IMR-90 (cell line): Measurements from ENCODE around the gene PLXNC1. TPM values are rescaled to one million over a fixed set of nuclear protein-coding genes. Genes with fewer than 3 reads are reported as not detected.

ENCODE experiments used
- ATAC-seq: fragments of 200-7000 bp; cut with Tn5 transposase; 2 replicates; pipeline ENCODE4 v1.9.1; 2020; ENCODE audit warnings: low read depth, mild to moderate bottlenecking, moderate library complexity
- BruUV-seq: library from RNA; stranded (reverse); fragments of 400-500 nt; replicated peaks from 2 replicates; lab custom pipeline; 2021; lab: Mats Ljungman, UMichigan
- CTCF ChIA-PET: fragments of 300-600 bp; formaldehyde crosslinking; extraction: SDS; loops from one replicate; lab custom pipeline; 2021; ENCODE audit warnings: antibody characterized with exemption; lab: Yijun Ruan, JAX
- POLR2A ChIA-PET: fragments of 300-600 bp; sonication (Branson Sonifier 250); formaldehyde crosslinking; loops from one replicate; lab custom pipeline; 2022; ENCODE audit warnings: antibody characterized with exemption; ENCODE audit not compliant: unreplicated experiment; lab: Charles Lee
- DNase-seq: peaks from one replicate; pipeline ENCODE4 v3.0.0; 2013
- H2AFZ ChIP-seq: replicated peaks from 2 replicates; pipeline ENCODE3; 2013; ENCODE audit warnings: low read length, mild to moderate bottlenecking; ENCODE audit not compliant: poor library complexity
- H2AK5ac ChIP-seq: 2 replicates; pipeline ENCODE4 v1.6.1; 2013; ENCODE audit warnings: low read depth, low read length, inconsistent platforms
- H2AK9ac ChIP-seq: replicated peaks from 2 replicates; pipeline ENCODE3; 2013; ENCODE audit warnings: mild to moderate bottlenecking, low read depth, low read length, moderate library complexity; ENCODE audit not compliant: poor library complexity
- H2BK120ac ChIP-seq: 2 replicates; pipeline ENCODE4 v1.6.1; 2013; ENCODE audit warnings: low read depth, low read length, inconsistent platforms
- H2BK15ac ChIP-seq: 3 replicates; pipeline ENCODE4 v1.6.1; 2013; ENCODE audit warnings: low read depth, low read length, inconsistent platforms
- H2BK20ac ChIP-seq: 2 replicates; pipeline ENCODE4 v1.6.1; 2013; ENCODE audit warnings: low read depth, mild to moderate bottlenecking, inconsistent platforms, low read length, moderate library complexity
- H2BK5ac ChIP-seq: 2 replicates; pipeline ENCODE4 v1.6.1; 2013; ENCODE audit warnings: mild to moderate bottlenecking, low read depth, low read length, inconsistent platforms; ENCODE audit not compliant: poor library complexity, severe bottlenecking
- H3K14ac ChIP-seq: replicated peaks from 2 replicates; pipeline ENCODE4 v1.6.1; 2013; ENCODE audit warnings: low read depth, low read length, inconsistent platforms
- H3K18ac ChIP-seq: 2 replicates; pipeline ENCODE4 v1.6.1; 2013; ENCODE audit warnings: low read depth, low read length, control low read depth
- H3K23ac ChIP-seq: 2 replicates; pipeline ENCODE4 v1.6.1; 2013; ENCODE audit warnings: low read depth, low read length, inconsistent platforms
- H3K27ac ChIP-seq: 2 replicates; pipeline ENCODE4 v1.5.1; 2013; ENCODE audit warnings: mild to moderate bottlenecking, control low read depth, low read length; ENCODE audit not compliant: insufficient read depth
- H3K27me3 ChIP-seq: 2 replicates; pipeline ENCODE4 v1.6.1; 2013; ENCODE audit warnings: low read length; ENCODE audit not compliant: control insufficient read depth, insufficient read depth
- H3K36me3 ChIP-seq: 2 replicates; pipeline ENCODE4 v1.6.1; 2013; ENCODE audit warnings: low read length, mixed read lengths; ENCODE audit not compliant: control insufficient read depth, insufficient read depth
- H3K4ac ChIP-seq: 2 replicates; pipeline ENCODE4 v1.6.1; 2013; ENCODE audit warnings: low read depth, low read length, inconsistent platforms
- H3K4me1 ChIP-seq: 2 replicates; pipeline ENCODE4 v1.6.1; 2013; ENCODE audit warnings: low read length, mixed read lengths; ENCODE audit not compliant: control insufficient read depth, insufficient read depth
- H3K4me2 ChIP-seq: 2 replicates; pipeline ENCODE4 v1.6.1; 2013; ENCODE audit warnings: low read depth, mild to moderate bottlenecking, control low read depth, low read length, moderate library complexity
- H3K4me3 ChIP-seq: 2 replicates; pipeline ENCODE4 v1.5.1; 2013; ENCODE audit warnings: low read depth, mild to moderate bottlenecking, control low read depth, low read length, moderate library complexity; ENCODE audit not compliant: insufficient read depth
- H3K56ac ChIP-seq: 2 replicates; pipeline ENCODE4 v1.6.1; 2013; ENCODE audit warnings: low read length, inconsistent platforms; ENCODE audit not compliant: insufficient read depth; ENCODE audit errors: extremely low read depth
- H3K79me1 ChIP-seq, 2 experiments: 2 replicates each; pipeline ENCODE4 v1.6.1; 2013; ENCODE audit warnings: low read length in 2 of 2, inconsistent platforms in 1 of 2, low read depth in 1 of 2
- H3K9ac ChIP-seq: 2 replicates; pipeline ENCODE4 v1.6.1; 2013; ENCODE audit warnings: low read depth, low read length, control low read depth
- H3K9me1 ChIP-seq: 2 replicates; pipeline ENCODE4 v1.6.1; 2013; ENCODE audit warnings: low read length, inconsistent platforms; ENCODE audit not compliant: insufficient read depth
- H3K9me3 ChIP-seq: 2 replicates; pipeline ENCODE4 v1.6.1; 2013; ENCODE audit warnings: low read length; ENCODE audit not compliant: control insufficient read depth, insufficient read depth
- H4K20me1 ChIP-seq: 2 replicates; pipeline ENCODE4 v1.6.1; 2013; ENCODE audit warnings: low read length, inconsistent platforms; ENCODE audit not compliant: insufficient read depth
- H4K5ac ChIP-seq: 2 replicates; pipeline ENCODE4 v1.6.1; 2013; ENCODE audit warnings: mild to moderate bottlenecking, low read depth, low read length, control low read depth
- H4K8ac ChIP-seq, 2 experiments: 2 replicates each; pipeline ENCODE4 v1.6.1; 2013; ENCODE audit warnings: low read depth in 2 of 2, low read length in 2 of 2, control low read depth in 1 of 2, inconsistent platforms in 1 of 2
- H4K91ac ChIP-seq: 2 replicates; pipeline ENCODE4 v1.6.1; 2013; ENCODE audit warnings: low read depth, low read length, inconsistent platforms; ENCODE audit not compliant: insufficient read depth
- BHLHE40 ChIP-seq: fragments of 150-350 bp; IDR thresholded peaks from 2 replicates; pipeline ENCODE4 v1.6.1; 2016; ENCODE audit warnings: mild to moderate bottlenecking, low read depth, low read length
- CEBPB ChIP-seq: IDR thresholded peaks from 2 replicates; pipeline ENCODE4 v1.6.1; 2012; ENCODE audit warnings: low read depth, low read length, improper control_type of control experiment
- CHD1 ChIP-seq: IDR thresholded peaks from 2 replicates; pipeline ENCODE4 v1.6.1; 2012; ENCODE audit warnings: low read depth, low read length, improper control_type of control experiment
- CTCF ChIP-seq: conservative IDR thresholded peaks from 2 replicates; pipeline ENCODE4 v1.5.1; 2012; ENCODE audit warnings: mild to moderate bottlenecking, low read depth, low read length, improper control_type of control experiment
- ELK1 ChIP-seq: fragments of 150-350 bp; IDR thresholded peaks from 2 replicates; pipeline ENCODE4 v1.6.1; 2016; ENCODE audit warnings: low read depth, mild to moderate bottlenecking, low read length, moderate library complexity, borderline replicate concordance
- FOS ChIP-seq: fragments of 150-350 bp; IDR thresholded peaks from 2 replicates; pipeline ENCODE4 v1.6.1; 2016; ENCODE audit warnings: low read depth, low read length
- MAFK ChIP-seq: IDR thresholded peaks from 2 replicates; pipeline ENCODE4 v1.6.1; 2012; ENCODE audit warnings: low read depth, low read length, improper control_type of control experiment
- MAZ ChIP-seq: IDR thresholded peaks from 2 replicates; pipeline ENCODE4 v1.6.1; 2012; ENCODE audit warnings: low read depth, mild to moderate bottlenecking, low read length, improper control_type of control experiment, moderate library complexity, borderline replicate concordance
- MXI1 ChIP-seq: IDR thresholded peaks from 2 replicates; pipeline ENCODE4 v1.6.1; 2012; ENCODE audit warnings: low read depth, mild to moderate bottlenecking, low read length, moderate library complexity, borderline replicate concordance
- NFE2L2 ChIP-seq: fragments of 150-350 bp; IDR thresholded peaks from 2 replicates; pipeline ENCODE4 v1.6.1; 2016; ENCODE audit warnings: low read depth, mild to moderate bottlenecking, low read length
- POLR2A ChIP-seq: IDR thresholded peaks from 2 replicates; pipeline ENCODE4 v1.6.1; 2012; ENCODE audit warnings: mild to moderate bottlenecking, low read depth, low read length
- RAD21 ChIP-seq: IDR thresholded peaks from 2 replicates; pipeline ENCODE4 v1.6.1; 2012; ENCODE audit warnings: low read length, improper control_type of control experiment
- RCOR1 ChIP-seq: IDR thresholded peaks from 2 replicates; pipeline ENCODE4 v1.6.1; 2012; ENCODE audit warnings: mild to moderate bottlenecking, low read length, improper control_type of control experiment; ENCODE audit not compliant: insufficient replicate concordance
- RFX5 ChIP-seq: IDR thresholded peaks from 2 replicates; pipeline ENCODE4 v1.8.0; 2012; ENCODE audit warnings: low read depth, mild to moderate bottlenecking, low read length, moderate library complexity
- SMC3 ChIP-seq: fragments of 150-350 bp; IDR thresholded peaks from 2 replicates; pipeline ENCODE4 v1.6.1; 2016; ENCODE audit warnings: low read depth, mild to moderate bottlenecking, antibody characterized with exemption, low read length, moderate library complexity
- USF2 ChIP-seq: fragments of 150-350 bp; IDR thresholded peaks from 2 replicates; pipeline ENCODE4 v1.6.1; 2017; ENCODE audit warnings: mild to moderate bottlenecking, antibody characterized with exemption, low read length, low read depth
- WGBS, 2 experiments: methylation state at CpG; one replicate each; pipeline versions ENCODE4 v1.1.5 to v1.1.7; 2013; ENCODE audit warnings: missing lambda C conversion rate in 2 of 2; ENCODE audit not compliant: insufficient read length in 1 of 2; ENCODE audit errors: extremely low coverage in 2 of 2; 5-methylcytosine and 5-hydroxymethylcytosine counted together
- dilution Hi-C: fragments of 300-500 bp; cut with HindIII; formaldehyde crosslinking; loops from one replicate; pipeline ENCODE4 v1.14.3; 2018; ENCODE audit warnings: low sequenced_read_pairs; ENCODE audit not compliant: unreplicated experiment
- in situ Hi-C: fragments of 300-500 bp; cut with MboI; formaldehyde crosslinking; loops from 3 replicates; pipeline ENCODE4 v1.14.3; 2019; ENCODE audit warnings: low sequenced_read_pairs, inconsistent platforms, mixed read lengths
- intact Hi-C: fragments of 100-400 bp; cut with micrococcal nuclease; formaldehyde crosslinking; loops from 2 replicates; pipeline ENCODE4 v1.10.0; 2022
- polyA plus RNA-seq, 3 experiments: library from polyadenylated mRNA; depleted of rRNA; stranded (reverse); fragments of >200 nt; gene quantifications; 2 replicates each; pipeline ENCODE4 v1.2.3, GENCODE V29; 2012; ENCODE audit warnings: low replicate concordance in 1 of 3
- total RNA-seq: library from RNA; depleted of rRNA; stranded (reverse); fragments of >200 nt; gene quantifications from 2 replicates; pipeline ENCODE4 v1.2.3, GENCODE V29; 2012

Gene PLXNC1
- total and polyA plus RNA-seq, 2 of the 4 experiments (the other 2 are of a cell fraction): 1.0 to 1.6 TPM

GRCh38 chr12:94255006-94255405, 106.6 kb downstream of the PLXNC1 start:
- Histone ChIP-seq H2AFZ (no peak overlapping the region), H3K9me1 (no peaks in the 10 kb centered on the region), H3K79me1 (no peaks in the 10 kb centered on the region), H3K18ac (no peak overlapping the region), H2BK120ac (no peak overlapping the region), H2BK20ac (no peak overlapping the region), H3K27me3 (peaks cover 9% of the 10 kb centered on the region), H4K20me1 (no peaks in the 10 kb centered on the region), H3K4ac (no peak overlapping the region), H3K27ac (no peak overlapping the region), H3K56ac (no peak overlapping the region), H3K4me1 (no peaks in the 10 kb centered on the region), H2AK9ac (no peak overlapping the region), H3K4me2 (no peak overlapping the region), H4K91ac (no peak overlapping the region), H3K9ac (no peak overlapping the region), H2AK5ac (no peak overlapping the region), H3K23ac (no peak overlapping the region), H3K36me3 (no peaks in the 10 kb centered on the region), H4K5ac (no peak overlapping the region), H3K14ac (no peak overlapping the region), H2BK15ac (no peak overlapping the region), H3K4me3 (no peak overlapping the region), H2BK5ac (no peak overlapping the region), H3K9me3 (no peaks in the 10 kb centered on the region), H4K8ac (no peak overlapping the region)
- no TSS peak for BruUV-seq
- dilution Hi-C loops (no loop called here), in situ Hi-C loops (no loop called here), intact Hi-C loops (no loop called here)
- POLR2A ChIA-PET: no interaction called here
- no peak for DNase-seq
- WGBS, 2 experiments: 70% methylated on average over 2 of the region's 3 CpGs; no CpG with 5 or more reads in 1 of the 2 experiments
- CTCF ChIA-PET: interaction anchor here (1.2 kb wide), 1 partner anchor 12 kb away, joined by 3 read pairs; no protein-coding TSS in a partner anchor
- no peak for TF ChIP-seq NFE2L2
- TF ChIP-seq POLR2A: no peak
- TF ChIP-seq RFX5: no peak
- no peak for TF ChIP-seq MAZ
- TF ChIP-seq RAD21: no peak
- no peak for TF ChIP-seq FOS
- no peak for TF ChIP-seq CTCF
- TF ChIP-seq MXI1: no peak
- no peak for TF ChIP-seq MAFK
- TF ChIP-seq ELK1: no peak
- TF ChIP-seq SMC3: no peak
- no peak for TF ChIP-seq RCOR1
- no peak for TF ChIP-seq USF2
- no peak for TF ChIP-seq BHLHE40
- no peak for TF ChIP-seq CHD1
- no peak for TF ChIP-seq CEBPB
- ATAC-seq: no peak
